ENCODE measurements around the gene AVEN. TPM values are rescaled to one million over a fixed set of nuclear protein-coding genes. Genes with fewer than 3 reads are reported as not detected.

Gene AVEN
- total and polyA plus RNA-seq, 2 experiments from 2014 or later: 7.7 to 10.3 TPM

DNA sequence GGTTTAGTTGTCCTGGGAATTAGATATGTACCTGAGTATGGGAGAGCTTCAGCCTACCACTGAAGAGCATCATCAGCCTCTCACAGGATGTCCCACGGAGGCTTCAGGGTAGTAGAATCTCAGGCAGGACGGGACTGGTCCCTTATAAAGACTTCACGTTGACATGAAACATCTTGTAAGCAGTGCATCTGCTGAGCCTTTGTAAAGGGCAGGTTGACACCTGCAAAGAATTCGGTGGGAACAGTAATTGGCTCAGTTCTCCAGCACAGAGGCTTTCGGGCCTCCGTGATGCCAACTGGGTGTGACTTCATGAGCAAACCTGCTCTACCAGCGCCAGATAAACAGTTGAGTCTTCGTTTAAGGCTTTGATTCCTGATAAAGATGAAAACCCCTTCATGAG lies 26.9 kb upstream of the AVEN start:
- no peaks in the 10 kb centered on the region for H3F3A ChIP-seq (replicated peaks; ENCODE audit: low read depth)
- no peaks in the 10 kb centered on the region for H3K27me3 Mint-ChIP-seq (ENCODE audit: insufficient read depth, low read depth, poor library complexity)
- no peaks in the 10 kb centered on the region for H3K36me3 ChIP-seq (ENCODE audit: insufficient read depth)
- H2AFZ ChIP-seq: no peak overlapping the region
- no peak overlapping the region for H3K27ac ChIP-seq (ENCODE audit: low read depth)
- no peaks in the 10 kb centered on the region for H3K36me3 Mint-ChIP-seq (ENCODE audit: low read depth)
- H3K27me3 ChIP-seq (ENCODE audit: insufficient read depth): no peaks in the 10 kb centered on the region
- no peaks in the 10 kb centered on the region for H3K4me1 ChIP-seq (ENCODE audit: insufficient read depth)
- no peak overlapping the region for H3K27ac Mint-ChIP-seq
- no peak overlapping the region for H3K4me3 ChIP-seq
- no peak overlapping the region for H3K4me3 Mint-ChIP-seq
- H4K20me1 ChIP-seq (replicated peaks; ENCODE audit: insufficient read depth): no peaks in the 10 kb centered on the region
- no peaks in the 10 kb centered on the region for H3K9me2 ChIP-seq (ENCODE audit: insufficient read depth)
- DNase-seq (ENCODE audit: low spot score): no peak
- TF ChIP-seq, protein P1, sequence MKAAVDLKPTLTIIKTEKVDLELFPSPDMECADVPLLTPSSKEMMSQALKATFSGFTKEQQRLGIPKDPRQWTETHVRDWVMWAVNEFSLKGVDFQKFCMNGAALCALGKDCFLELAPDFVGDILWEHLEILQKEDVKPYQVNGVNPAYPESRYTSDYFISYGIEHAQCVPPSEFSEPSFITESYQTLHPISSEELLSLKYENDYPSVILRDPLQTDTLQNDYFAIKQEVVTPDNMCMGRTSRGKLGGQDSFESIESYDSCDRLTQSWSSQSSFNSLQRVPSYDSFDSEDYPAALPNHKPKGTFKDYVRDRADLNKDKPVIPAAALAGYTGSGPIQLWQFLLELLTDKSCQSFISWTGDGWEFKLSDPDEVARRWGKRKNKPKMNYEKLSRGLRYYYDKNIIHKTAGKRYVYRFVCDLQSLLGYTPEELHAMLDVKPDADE (IDR thresholded peaks at IDR 0.05): no peak
- TF ChIP-seq ZNF114 (CRISPR knock-in tag; IDR thresholded peaks at IDR 0.05) (no peak), POLR2AphosphoS5 (IDR thresholded peaks at IDR 0.05; ENCODE audit: low read depth) (no peak)
- TF ChIP-seq, protein P2, sequence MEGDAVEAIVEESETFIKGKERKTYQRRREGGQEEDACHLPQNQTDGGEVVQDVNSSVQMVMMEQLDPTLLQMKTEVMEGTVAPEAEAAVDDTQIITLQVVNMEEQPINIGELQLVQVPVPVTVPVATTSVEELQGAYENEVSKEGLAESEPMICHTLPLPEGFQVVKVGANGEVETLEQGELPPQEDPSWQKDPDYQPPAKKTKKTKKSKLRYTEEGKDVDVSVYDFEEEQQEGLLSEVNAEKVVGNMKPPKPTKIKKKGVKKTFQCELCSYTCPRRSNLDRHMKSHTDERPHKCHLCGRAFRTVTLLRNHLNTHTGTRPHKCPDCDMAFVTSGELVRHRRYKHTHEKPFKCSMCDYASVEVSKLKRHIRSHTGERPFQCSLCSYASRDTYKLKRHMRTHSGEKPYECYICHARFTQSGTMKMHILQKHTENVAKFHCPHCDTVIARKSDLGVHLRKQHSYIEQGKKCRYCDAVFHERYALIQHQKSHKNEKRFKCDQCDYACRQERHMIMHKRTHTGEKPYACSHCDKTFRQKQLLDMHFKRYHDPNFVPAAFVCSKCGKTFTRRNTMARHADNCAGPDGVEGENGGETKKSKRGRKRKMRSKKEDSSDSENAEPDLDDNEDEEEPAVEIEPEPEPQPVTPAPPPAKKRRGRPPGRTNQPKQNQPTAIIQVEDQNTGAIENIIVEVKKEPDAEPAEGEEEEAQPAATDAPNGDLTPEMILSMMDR (conservative IDR thresholded peaks at IDR 0.05; ENCODE audit: low read depth in 2 of 2): no peak
- H3K9me3 Mint-ChIP-seq: no peaks in the 10 kb centered on the region
- no peak overlapping the region for H3K4me2 ChIP-seq
- H3K79me2 ChIP-seq (replicated peaks; ENCODE audit: insufficient read depth): no peaks in the 10 kb centered on the region
- ATAC-seq: no peak
- H3K4me1 Mint-ChIP-seq: no peaks in the 10 kb centered on the region

- no peak overlapping the region for H3K27ac ChIP-seq (ENCODE audit: low read depth)
- H3K27ac Mint-ChIP-seq: no peak overlapping the region
- H3K9me2 ChIP-seq (ENCODE audit: insufficient read depth): no peaks in the 10 kb centered on the region
- no peaks in the 10 kb centered on the region for H3K36me3 Mint-ChIP-seq (ENCODE audit: low read depth)
- no peaks in the 10 kb centered on the region for H3K27me3 ChIP-seq (ENCODE audit: insufficient read depth)
- no peaks in the 10 kb centered on the region for H3K79me2 ChIP-seq (replicated peaks; ENCODE audit: insufficient read depth)
- H3K4me3 ChIP-seq: no peak overlapping the region
- H3K4me3 Mint-ChIP-seq: no peak overlapping the region
- H3F3A ChIP-seq (replicated peaks; ENCODE audit: low read depth): no peaks in the 10 kb centered on the region
- no peaks in the 10 kb centered on the region for H3K36me3 ChIP-seq (ENCODE audit: insufficient read depth)
- H3K4me1 Mint-ChIP-seq: no peaks in the 10 kb centered on the region
- no peaks in the 10 kb centered on the region for H3K9me3 Mint-ChIP-seq
- ATAC-seq: no peak
- H3K27me3 Mint-ChIP-seq (ENCODE audit: insufficient read depth, low read depth, poor library complexity): no peaks in the 10 kb centered on the region
- H2AFZ ChIP-seq: no peak overlapping the region
- H3K4me1 ChIP-seq (ENCODE audit: insufficient read depth): no peaks in the 10 kb centered on the region
- no peak overlapping the region for H3K4me2 ChIP-seq
- no peak for DNase-seq (ENCODE audit: low spot score)
- no peaks in the 10 kb centered on the region for H4K20me1 ChIP-seq (replicated peaks; ENCODE audit: insufficient read depth)
- TF ChIP-seq ZNF114 (CRISPR knock-in tag; IDR thresholded peaks at IDR 0.05) (no peak), ZNF462 (CRISPR knock-in tag; IDR thresholded peaks at IDR 0.05) (no peak), STAT1 (IDR thresholded peaks at IDR 0.05; ENCODE audit: unreplicated experiment) (no peak), POLR2AphosphoS5 (IDR thresholded peaks at IDR 0.05; ENCODE audit: low read depth) (no peak), NANOG (IDR thresholded peaks at IDR 0.05; ENCODE audit: borderline replicate concordance) (no peak)
- TF ChIP-seq, protein P2 (conservative IDR thresholded peaks at IDR 0.05; ENCODE audit: low read depth in 2 of 2): no peak
- TF ChIP-seq, protein P1 (IDR thresholded peaks at IDR 0.05): no peak
These were observed 26.3 kb upstream of the AVEN start for GRCh38 chr15:34065261-34065660.

Measured in GM23338 (cell line).